RWPE2 (cell line): ENCODE results near the gene SLC7A7.

Experiments used
- ATAC-seq: fragments of 200-7000 bp; cut with Tn5 transposase; 3 replicates; pipeline ENCODE4 v1.9.1; 2021; ENCODE audit warnings: low read depth
- DNase-seq: peaks from one replicate; pipeline ENCODE4 v3.0.0-alpha.2; 2020; ENCODE audit warnings: low spot score
- H3K27ac ChIP-seq: fragments of 450-650 bp; 2 replicates; pipeline ENCODE4 v1.5.1; 2017; ENCODE audit warnings: mild to moderate bottlenecking; ENCODE audit not compliant: poor library complexity, severe bottlenecking
- H3K27me3 ChIP-seq: fragments of 250-450 bp; sonication (Bioruptor Pico); 2 replicates; pipeline ENCODE4 v1.5.1; 2021; ENCODE audit warnings: mild to moderate bottlenecking, moderate library complexity; ENCODE audit not compliant: insufficient read depth, poor library complexity, severe bottlenecking
- H3K36me3 ChIP-seq: fragments of 250-450 bp; sonication (Bioruptor Pico); 2 replicates; pipeline ENCODE4 v1.5.1; 2020; ENCODE audit warnings: low read depth, mild to moderate bottlenecking, moderate library complexity
- H3K4me1 ChIP-seq: fragments of 250-450 bp; sonication (Bioruptor Pico); 2 replicates; pipeline ENCODE4 v1.5.1; 2021; ENCODE audit warnings: mild to moderate bottlenecking, moderate library complexity; ENCODE audit not compliant: insufficient read depth, poor library complexity, severe bottlenecking
- H3K4me3 ChIP-seq: fragments of 250-450 bp; sonication (Bioruptor Pico); 2 replicates; pipeline ENCODE4 v1.5.1; 2021; ENCODE audit warnings: mild to moderate bottlenecking, moderate library complexity; ENCODE audit not compliant: severe bottlenecking
- H3K9me3 ChIP-seq: fragments of 250-450 bp; sonication (Bioruptor Pico); 2 replicates; pipeline ENCODE4 v1.5.1; 2021; ENCODE audit warnings: mild to moderate bottlenecking, moderate library complexity; ENCODE audit not compliant: severe bottlenecking
- CTCF ChIP-seq: fragments of 450-650 bp; IDR thresholded peaks from one replicate; pipeline ENCODE4 v1.5.1; 2017; ENCODE audit warnings: mild to moderate bottlenecking, moderate library complexity; ENCODE audit not compliant: poor library complexity, severe bottlenecking

Gene SLC7A7

GRCh38 chr14:22824711-22825359 is 9.6 kb upstream of the SLC7A7 start:
- ATAC-seq (peak; percentile 70), DNase-seq (no peak)
- H3K9me3 ChIP-seq: no peaks in the 10 kb centered on the region
- H3K4me1 ChIP-seq: peaks cover 27% of the 10 kb centered on the region
- no peak for TF ChIP-seq CTCF
- H3K27me3 ChIP-seq: no peaks in the 10 kb centered on the region
- no peak overlapping the region for H3K4me3 ChIP-seq
- H3K36me3 ChIP-seq: no peaks in the 10 kb centered on the region
- H3K27ac ChIP-seq: peak overlapping the region; percentile 84

- ATAC-seq (peak; percentile 73), DNase-seq (no peak)
- peak; percentile 95 for TF ChIP-seq CTCF
- Histone ChIP-seq H3K9me3 (no peaks in the 10 kb centered on the region), H3K27ac (peak overlapping the region; percentile 84), H3K27me3 (no peaks in the 10 kb centered on the region), H3K4me3 (no peak overlapping the region), H3K4me1 (peaks cover 29% of the 10 kb centered on the region), H3K36me3 (no peaks in the 10 kb centered on the region)
Measured at GRCh38 chr14:22822571-22823098, 7.4 kb upstream of the SLC7A7 start.

- ATAC-seq: no peak
- Histone ChIP-seq H3K4me3 (no peak overlapping the region), H3K27me3 (no peaks in the 10 kb centered on the region), H3K9me3 (no peaks in the 10 kb centered on the region), H3K27ac (peak overlapping the region; percentile 84), H3K4me1 (peaks cover 29% of the 10 kb centered on the region), H3K36me3 (no peaks in the 10 kb centered on the region)
- no peak for TF ChIP-seq CTCF
- no peak for DNase-seq
Measured at GRCh38 chr14:22822016-22822570, 6.9 kb upstream of the SLC7A7 start.

GRCh38 chr14:22821193-22822015 is 6.2 kb upstream of the SLC7A7 start:
- no peak for DNase-seq
- no peak overlapping the region for H3K4me3 ChIP-seq

More at GRCh38 chr14:22821193-22822015, 6.2 kb upstream of the SLC7A7 start:
- no peaks in the 10 kb centered on the region for H3K27me3 ChIP-seq
- no peak for TF ChIP-seq CTCF
- peaks cover 29% of the 10 kb centered on the region for H3K4me1 ChIP-seq
- peak overlapping the region; percentile 84 for H3K27ac ChIP-seq
- no peaks in the 10 kb centered on the region for H3K9me3 ChIP-seq
- H3K36me3 ChIP-seq: no peaks in the 10 kb centered on the region
- ATAC-seq: no peak
